Prostate gland (tissue), 2 donors: ENCODE results near the gene TXNL4B. TPM values are rescaled to one million over a fixed set of nuclear protein-coding genes. Genes with fewer than 3 reads are reported as not detected.

Experiments used
- DNase-seq: peaks from one replicate; pipeline ENCODE4 v3.0.0-alpha.2; 2019; ENCODE audit warnings: low spot score
- H3K27ac ChIP-seq, 2 donors: fragments of 200-600 bp; sonication (generic); 2 replicates each; pipeline ENCODE4 v1.5.1; 2017 to 2019
- H3K27me3 ChIP-seq: fragments of 200-600 bp; sonication (generic); replicated peaks from 2 replicates; pipeline ENCODE4 v1.5.1; 2019; ENCODE audit not compliant: insufficient read depth
- H3K36me3 ChIP-seq, 2 donors: fragments of 200-600 bp; sonication (generic); 1 replicate in 1 of 2; 2 replicates in 1 of 2; pipeline versions ENCODE4 v1.5.1 to v1.8.1; 2017 to 2019
- H3K4me1 ChIP-seq: fragments of 200-600 bp; sonication (generic); replicated peaks from 2 replicates; pipeline ENCODE4 v1.5.1; 2019
- H3K4me3 ChIP-seq, 2 donors: fragments of 200-600 bp; sonication (generic); 2 replicates each; pipeline ENCODE4 v1.5.1; 2017 to 2019
- H3K9me3 ChIP-seq: fragments of 200-600 bp; sonication (generic); 2 replicates; pipeline ENCODE4 v1.5.1; 2017
- CTCF ChIP-seq, 4 experiments: fragments of 200-600 bp in 2 of 4; fragments of 450-650 bp in 2 of 4; sonication (generic) in 2 of 4; IDR thresholded peaks; 1 replicate in 3 of 4; 2 replicates in 1 of 4; pipeline ENCODE4 v1.5.1; 2016 to 2019; ENCODE audit warnings: antibody characterized with exemption in 4 of 4, mild to moderate bottlenecking in 2 of 4, moderate library complexity in 2 of 4
- POLR2A ChIP-seq: fragments of 450-650 bp; IDR thresholded peaks from one replicate; pipeline ENCODE4 v1.6.1; 2016; ENCODE audit warnings: antibody characterized with exemption, mild to moderate bottlenecking
- POLR2AphosphoS5 ChIP-seq: sonication (generic); formaldehyde crosslinking; IDR thresholded peaks from one replicate; pipeline ENCODE4 v1.6.1; 2017; ENCODE audit warnings: antibody characterized with exemption
- WGBS: methylation state at CpG from one replicate; pipeline ENCODE4 v1.1.5; 2018; 5-methylcytosine and 5-hydroxymethylcytosine counted together
- intact Hi-C: fragments of 100-400 bp; cut with DNase I; formaldehyde crosslinking; loops from one replicate; pipeline ENCODE4 v1.14.2; 2022
- total RNA-seq, 2 donors: library from RNA; depleted of rRNA; stranded (reverse); fragments of >200 nt; gene quantifications; one replicate each; pipeline ENCODE4 v1.1.0, GENCODE V29; 2016

TXNL4B gene
- total RNA-seq, 2 donors from 2014 or later = 14.1 to 36.2 TPM

DNA sequence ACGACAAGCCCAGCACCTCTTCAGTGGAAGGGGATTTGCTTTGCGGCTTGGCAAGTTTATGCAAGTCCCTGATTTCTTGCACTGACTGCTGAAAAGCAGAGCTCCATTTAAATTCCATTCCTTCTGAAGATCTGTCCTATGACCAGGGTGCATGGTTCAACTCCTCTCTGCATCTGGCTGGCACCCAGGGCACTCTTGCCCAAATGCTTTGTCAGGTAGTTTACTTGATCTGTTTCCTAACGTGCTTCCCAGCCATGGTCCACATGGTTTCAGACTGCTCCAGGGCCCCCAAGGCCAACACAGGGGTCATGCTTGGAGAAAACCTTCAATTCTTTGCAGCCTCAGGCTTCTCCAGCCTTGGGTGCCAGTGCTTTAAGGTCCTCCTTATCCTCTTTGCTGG, 50.4 kb downstream of the TXNL4B start:
- intact Hi-C loops = no loop called here
- Histone ChIP-seq H3K27ac (no peak overlapping the region), H3K4me3 (no peak overlapping the region), H3K27me3 (no peaks in the 10 kb centered on the region), H3K36me3 (no peaks in the 10 kb centered on the region), H3K4me1 (no peaks in the 10 kb centered on the region), H3K9me3 (no peaks in the 10 kb centered on the region)
- 46% methylated on average over 3 of the region's 3 CpGs for WGBS
- no peak for DNase-seq
- TF ChIP-seq POLR2AphosphoS5 (no peak), POLR2A (no peak), CTCF (IDR thresholded peaks at IDR 0.05) (no peak)

DNA sequence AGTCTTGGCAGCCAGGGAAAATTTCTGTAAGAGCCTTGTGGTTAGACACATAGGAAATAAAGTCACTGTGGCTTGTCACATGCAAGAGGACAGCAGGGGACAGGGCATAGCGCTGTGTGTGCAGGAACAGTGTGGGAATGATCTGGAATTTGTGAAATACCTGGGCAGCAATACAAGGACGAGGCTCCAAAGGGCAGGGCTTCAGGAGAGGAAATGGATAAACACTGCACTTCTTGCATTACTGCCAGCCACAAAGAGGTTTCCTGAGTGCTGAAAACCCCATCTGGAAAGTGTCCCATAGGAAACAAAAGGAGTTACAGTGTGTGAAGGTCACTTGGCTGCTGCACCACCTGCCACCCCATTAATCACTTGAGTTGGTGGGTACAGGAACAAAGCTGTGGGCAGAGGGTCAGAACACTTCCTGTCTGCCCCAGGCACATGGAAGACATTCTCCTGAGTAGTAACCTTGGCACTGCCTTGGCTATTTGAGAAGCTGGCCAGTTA, 51.2 kb downstream of the TXNL4B start:
- Histone ChIP-seq H3K4me3 (no peak overlapping the region), H3K27ac (no peak overlapping the region), H3K36me3 (no peaks in the 10 kb centered on the region), H3K9me3 (no peaks in the 10 kb centered on the region), H3K4me1 (no peaks in the 10 kb centered on the region), H3K27me3 (no peaks in the 10 kb centered on the region)
- DNase-seq = no peak
- intact Hi-C loops = no loop called here
- TF ChIP-seq POLR2AphosphoS5 (no peak), CTCF (IDR thresholded peaks at IDR 0.05) (no peak), POLR2A (no peak)
- WGBS = 31% methylated on average over 2 of the region's 2 CpGs

- Histone ChIP-seq H3K27me3 (no peaks in the 10 kb centered on the region), H3K4me1 (no peaks in the 10 kb centered on the region), H3K36me3 (no peaks in the 10 kb centered on the region), H3K9me3 (no peaks in the 10 kb centered on the region), H3K27ac (no peak overlapping the region), H3K4me3 (no peak overlapping the region)
- 87% methylated on average over 5 of the region's 5 CpGs for WGBS
- DNase-seq = no peak
- intact Hi-C loops = no loop called here
- TF ChIP-seq POLR2A = no peak
- TF ChIP-seq POLR2AphosphoS5 = no peak
- TF ChIP-seq CTCF (IDR thresholded peaks at IDR 0.05) = no peak
Observed at GRCh38 chr16:72036098-72036497, 57.3 kb downstream of the TXNL4B start.

Other genes with a start within 250 kb of the TXNL4B start
- 10 to 100 TPM; 17.7 to 35.8 TPM for gene ATXN1L, start 247.6 kb downstream of the TXNL4B start, total RNA-seq
- 10 to 100 TPM; 20.0 to 26.6 TPM for gene ZNF821, start 209.4 kb downstream of the TXNL4B start, total RNA-seq
- 100 to 1,000 TPM; 193 to 249 TPM for gene IST1, start 198.1 kb downstream of the TXNL4B start, total RNA-seq
- under 1 TPM; 0.36 to 0.40 TPM for gene PKD1L3, start 93.2 kb downstream of the TXNL4B start, total RNA-seq
- 1 to 10 TPM; 4.4 to 7.7 TPM for gene DHODH, start 84.9 kb downstream of the TXNL4B start, total RNA-seq
- 1 to 10 TPM; 2.5 to 3.1 TPM for gene HP, start 39.1 kb downstream of the TXNL4B start, total RNA-seq
- gene HPR, start 30.4 kb downstream of the TXNL4B start, total RNA-seq = 1 to 10 TPM in 1 of 2 donors, not detected in 1; 5.3 TPM
- 10 to 100 TPM; 61.9 to 63.9 TPM for gene DHX38, start 227 bp upstream of the TXNL4B start, total RNA-seq
- 1 to 10 TPM; 1.7 to 5.2 TPM for gene PMFBP1, start 78.5 kb upstream of the TXNL4B start, total RNA-seq